GM18511 (cell line): ENCODE results near the gene ERN2.

Source experiments
- ATAC-seq: cut with Tn5 transposase; IDR thresholded peaks from one replicate; pipeline ENCODE4 v1.9.1; 2021; ENCODE audit warnings: mild to moderate bottlenecking, moderate library complexity; ENCODE audit not compliant: unreplicated experiment

The ERN2 gene

GRCh38 chr16:23640931-23641765 lies 71.9 kb downstream of the ERN2 start, which contains the start of the genes DCTN5 and PALB2:
Gene DCTN5, plus strand, starts transcription at chr16:23641466. Its CDS starts 77 bp downstream, at chr16:23641543.
Gene PALB2, minus strand, starts transcription at chr16:23641310. Its CDS starts 153 bp downstream, at chr16:23641157.
- ATAC-seq: peak; percentile 98

GRCh38 chr16:23640615-23640930 lies 72.4 kb downstream of the ERN2 start:
- peak; percentile 3 for ATAC-seq
